ENCODE measurements around the gene PDRG1. TPM values are rescaled to one million over a fixed set of nuclear protein-coding genes. Genes with fewer than 3 reads are reported as not detected.
"Not testable (repeated sequence)": the region's sequence is repeated elsewhere in the genome, so short reads cannot be mapped to it uniquely, and the experiment has no call there.

PDRG1 gene
- total RNA-seq, 1 experiment from 2014 or later = 23.9 TPM

DNA sequence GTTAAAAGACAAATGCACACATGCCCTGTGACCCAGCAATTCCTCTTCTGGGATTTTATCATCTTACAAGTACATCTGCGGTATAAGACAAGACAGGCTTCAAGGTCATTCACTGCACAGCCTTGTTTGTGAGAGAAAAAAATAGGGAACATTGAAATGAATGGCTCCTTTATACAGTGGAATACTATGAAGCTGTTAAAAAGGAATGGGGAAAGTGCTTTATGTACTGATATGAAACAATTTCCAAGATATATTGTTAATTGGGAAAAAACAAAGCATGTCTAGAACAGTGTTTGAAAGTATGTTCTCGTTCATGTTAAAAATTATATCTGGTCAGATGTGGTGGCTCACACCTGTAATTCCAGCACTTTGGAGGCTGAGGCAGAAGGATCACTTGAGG lies 25.4 kb downstream of the PDRG1 start:
- no peak overlapping the region for H3K4me3 ChIP-seq
- peaks cover 5% of the 10 kb centered on the region; the same call in 1 of the 2 replicates for H3K4me1 ChIP-seq
- no peaks in the 10 kb centered on the region for H3K36me3 ChIP-seq
- 0 out of 2 replicates have a peak, but pooled peaks cover 4% of the 10 kb centered on the region for H3K9me3 ChIP-seq (replicated peaks)
- DNase-seq = no peak
- peaks cover 12% of the 10 kb centered on the region; the same call in 1 of the 2 replicates for H3K27me3 ChIP-seq
- no peak overlapping the region for H3K27ac ChIP-seq

DNA sequence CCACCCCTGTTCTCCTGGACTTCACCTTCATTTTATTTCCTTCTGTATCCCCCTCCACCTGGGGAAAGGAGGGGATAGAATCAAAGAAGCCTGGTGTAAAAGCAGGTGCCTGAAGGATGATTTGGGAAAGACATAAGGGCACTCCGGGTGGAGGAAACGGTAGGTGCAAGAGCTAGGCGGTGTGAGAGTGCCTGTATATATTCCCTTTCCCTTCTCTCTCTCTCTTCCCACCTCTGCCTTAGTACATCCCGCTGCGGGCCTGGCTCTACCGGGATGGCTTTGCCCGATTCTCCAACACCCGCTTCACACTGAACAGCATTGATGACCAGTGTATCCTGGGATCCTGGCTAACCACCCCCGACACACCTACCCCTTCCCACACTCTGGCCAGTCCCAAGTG lies 26.2 kb downstream of the PDRG1 start:
- Histone ChIP-seq H3K4me1 (peaks cover 5% of the 10 kb centered on the region; the same call in 1 of the 2 replicates), H3K27ac (no peak overlapping the region), H3K9me3 (replicated peaks) (0 out of 2 replicates have a peak, but pooled peaks cover 4% of the 10 kb centered on the region), H3K36me3 (no peaks in the 10 kb centered on the region), H3K27me3 (peaks cover 12% of the 10 kb centered on the region; the same call in 1 of the 2 replicates), H3K4me3 (no peak overlapping the region)
- no peak for DNase-seq

DNA sequence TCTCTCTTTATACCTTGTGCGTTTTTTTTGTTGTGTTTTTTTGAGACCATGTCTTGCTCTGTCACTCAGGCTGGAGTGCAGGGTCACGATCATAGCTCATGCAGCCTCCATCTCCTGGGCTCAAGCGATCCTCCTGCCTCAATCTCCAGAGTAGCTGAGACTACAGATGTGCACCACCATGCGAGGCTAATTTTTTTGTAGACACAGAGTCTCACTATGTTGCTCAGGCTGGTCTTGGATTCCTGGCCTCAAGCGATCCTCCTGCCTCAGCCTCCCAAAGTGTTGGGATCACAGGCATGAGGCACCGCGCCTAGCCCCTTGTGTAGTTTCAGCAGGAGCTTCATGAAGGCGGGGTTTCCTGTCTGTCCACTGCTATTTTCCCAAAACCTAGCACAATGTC lies 27.3 kb downstream of the PDRG1 start:
- no peak overlapping the region for H3K27ac ChIP-seq
- no peak overlapping the region for H3K4me3 ChIP-seq
- H3K4me1 ChIP-seq = peaks cover 2% of the 10 kb centered on the region; the same call in 1 of the 2 replicates
- no peak for DNase-seq
- H3K9me3 ChIP-seq (replicated peaks) = 0 out of 2 replicates have a peak, but pooled peaks cover 4% of the 10 kb centered on the region
- no peaks in the 10 kb centered on the region for H3K36me3 ChIP-seq
- H3K27me3 ChIP-seq = peaks cover 6% of the 10 kb centered on the region; the same call in 1 of the 2 replicates

- Histone ChIP-seq H3K36me3 (no peaks in the 10 kb centered on the region), H3K27me3 (0 out of 2 replicates have a peak, but pooled peaks cover 5% of the 10 kb centered on the region), H3K27ac (no peak overlapping the region), H3K9me3 (replicated peaks) (0 out of 2 replicates have a peak, but pooled peaks cover 4% of the 10 kb centered on the region), H3K4me3 (no peak overlapping the region), H3K4me1 (no peaks in the 10 kb centered on the region)
- DNase-seq = peak; percentile 28 to 35
These were observed 28.2 kb downstream of the PDRG1 start for GRCh38 chr20:31923388-31924331.

DNA sequence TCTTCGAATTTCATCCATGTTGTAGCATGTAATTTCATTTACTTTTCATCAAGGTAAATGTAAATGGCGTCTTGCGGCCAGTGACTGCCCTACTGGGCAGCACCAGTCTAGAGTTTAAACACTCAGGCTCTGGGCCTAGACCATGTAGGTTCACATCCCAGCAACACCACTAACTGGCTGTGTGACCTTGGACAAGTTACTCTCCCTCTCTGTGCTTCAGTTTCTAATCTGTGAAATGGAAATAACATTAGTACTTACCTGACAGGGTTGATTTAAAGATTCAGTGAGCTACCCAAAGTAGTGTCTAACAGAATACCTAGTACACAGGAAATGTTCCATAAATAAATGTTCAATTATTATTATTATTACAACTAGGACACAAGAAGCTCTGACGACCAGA lies 29.3 kb downstream of the PDRG1 start:
- Histone ChIP-seq H3K9me3 (replicated peaks) (0 out of 2 replicates have a peak, but pooled peaks cover 4% of the 10 kb centered on the region), H3K4me3 (no peak overlapping the region), H3K4me1 (no peaks in the 10 kb centered on the region), H3K36me3 (no peaks in the 10 kb centered on the region), H3K27me3 (0 out of 2 replicates have a peak, but pooled peaks cover 5% of the 10 kb centered on the region), H3K27ac (no peak overlapping the region)
- DNase-seq = no peak

GRCh38 chr20:31922181-31922580 lies 29.7 kb downstream of the PDRG1 start:
- Histone ChIP-seq H3K36me3 (no peaks in the 10 kb centered on the region), H3K4me1 (no peaks in the 10 kb centered on the region), H3K4me3 (no peak overlapping the region), H3K9me3 (replicated peaks) (0 out of 2 replicates have a peak, but pooled peaks cover 4% of the 10 kb centered on the region), H3K27me3 (0 out of 2 replicates have a peak, but pooled peaks cover 5% of the 10 kb centered on the region), H3K27ac (no peak overlapping the region)
- DNase-seq = no peak

- not testable (repeated sequence) for H3K27me3 ChIP-seq; H3K36me3 ChIP-seq; H3K4me1 ChIP-seq; H3K4me3 ChIP-seq; H3K9me3 ChIP-seq (replicated peaks); H3K27ac ChIP-seq; DNase-seq
These were observed 30.4 kb downstream of the PDRG1 start for GRCh38 chr20:31921480-31921879.

GRCh38 chr20:31920275-31920855 lies 31.5 kb downstream of the PDRG1 start:
- Histone ChIP-seq H3K27ac (no peak overlapping the region), H3K36me3 (no peaks in the 10 kb centered on the region), H3K27me3 (peaks cover 5% of the 10 kb centered on the region; the same call in 1 of the 2 replicates), H3K4me1 (no peaks in the 10 kb centered on the region), H3K9me3 (replicated peaks) (no peaks in the 10 kb centered on the region), H3K4me3 (no peak overlapping the region)
- no peak for DNase-seq

- no peaks in the 10 kb centered on the region for H3K9me3 ChIP-seq (replicated peaks)
- no peak for DNase-seq
- H3K4me1 ChIP-seq = no peaks in the 10 kb centered on the region
- H3K36me3 ChIP-seq = no peaks in the 10 kb centered on the region
- H3K27me3 ChIP-seq = peaks cover 5% of the 10 kb centered on the region
- no peak overlapping the region for H3K27ac ChIP-seq
- no peak overlapping the region for H3K4me3 ChIP-seq
These were observed 32.3 kb downstream of the PDRG1 start for GRCh38 chr20:31919410-31920155.

GRCh38 chr20:31918466-31919105 lies 33.3 kb downstream of the PDRG1 start:
- peaks cover 7% of the 10 kb centered on the region for H3K27me3 ChIP-seq
- no peaks in the 10 kb centered on the region for H3K9me3 ChIP-seq (replicated peaks)
- no peak overlapping the region for H3K27ac ChIP-seq
- no peaks in the 10 kb centered on the region for H3K4me1 ChIP-seq
- no peak overlapping the region for H3K4me3 ChIP-seq
- DNase-seq = no peak
- H3K36me3 ChIP-seq = no peaks in the 10 kb centered on the region

- not testable (repeated sequence) for H3K36me3 ChIP-seq; H3K4me3 ChIP-seq; H3K4me1 ChIP-seq; DNase-seq; H3K27ac ChIP-seq; H3K9me3 ChIP-seq (replicated peaks)
- H3K27me3 ChIP-seq = peaks cover 13% of the 10 kb centered on the region
These were observed 33.9 kb downstream of the PDRG1 start for GRCh38 chr20:31917962-31918412.

GRCh38 chr20:31916708-31917107 lies 35.1 kb downstream of the PDRG1 start:
- Histone ChIP-seq H3K4me3 (no peak overlapping the region), H3K27ac (no peak overlapping the region), H3K4me1 (no peaks in the 10 kb centered on the region), H3K36me3 (no peaks in the 10 kb centered on the region), H3K27me3 (peaks cover 20% of the 10 kb centered on the region), H3K9me3 (replicated peaks) (no peaks in the 10 kb centered on the region)
- no peak for DNase-seq

DNA sequence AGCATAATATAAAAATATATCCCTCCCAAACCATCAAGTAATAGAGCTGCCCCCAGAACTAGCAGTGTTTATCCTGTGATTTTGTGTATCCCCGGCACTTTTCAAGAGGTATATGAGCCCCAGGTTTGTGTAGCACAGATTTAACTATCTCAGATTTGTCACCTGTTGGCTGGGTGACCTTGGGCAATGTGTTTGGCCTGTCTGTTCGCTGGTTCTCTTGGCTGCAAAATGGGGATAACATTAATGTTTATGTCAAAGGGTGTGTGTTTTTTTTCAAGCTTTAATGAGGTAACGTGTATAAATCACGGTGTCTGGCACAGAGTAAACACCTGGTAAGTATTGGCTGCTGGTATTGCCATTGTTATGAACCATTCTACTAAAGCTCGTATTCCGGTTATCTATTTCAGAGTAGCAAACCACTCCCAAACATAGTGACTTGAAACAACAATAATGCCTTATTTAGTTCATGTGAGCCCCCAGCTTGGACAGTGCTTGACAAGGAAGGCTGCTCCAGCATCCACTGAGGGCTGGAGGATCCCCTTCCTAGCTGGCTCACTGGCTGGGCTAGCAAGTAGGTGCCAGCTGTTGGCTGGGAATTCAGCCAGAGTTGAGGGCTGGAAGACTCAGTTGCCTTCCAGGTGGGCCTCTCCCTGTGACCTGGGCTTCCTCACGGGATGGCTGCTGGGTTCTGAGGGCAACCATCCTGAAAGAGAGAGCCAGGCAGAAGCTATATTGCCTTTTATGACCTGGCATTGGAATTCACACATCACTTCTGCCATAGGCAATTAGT lies 36.2 kb downstream of the PDRG1 start:
- H3K27ac ChIP-seq = no peak overlapping the region
- H3K27me3 ChIP-seq = peaks cover 26% of the 10 kb centered on the region
- no peaks in the 10 kb centered on the region for H3K9me3 ChIP-seq (replicated peaks)
- no peaks in the 10 kb centered on the region for H3K4me1 ChIP-seq
- H3K36me3 ChIP-seq = no peaks in the 10 kb centered on the region
- no peak overlapping the region for H3K4me3 ChIP-seq
- DNase-seq = no peak
